ENCODE measurements around the gene KCNJ18.
"Not testable (repeated sequence)": the region's sequence is repeated elsewhere in the genome, so short reads cannot be mapped to it uniquely, and the experiment has no call there.

Gene KCNJ18

DNA sequence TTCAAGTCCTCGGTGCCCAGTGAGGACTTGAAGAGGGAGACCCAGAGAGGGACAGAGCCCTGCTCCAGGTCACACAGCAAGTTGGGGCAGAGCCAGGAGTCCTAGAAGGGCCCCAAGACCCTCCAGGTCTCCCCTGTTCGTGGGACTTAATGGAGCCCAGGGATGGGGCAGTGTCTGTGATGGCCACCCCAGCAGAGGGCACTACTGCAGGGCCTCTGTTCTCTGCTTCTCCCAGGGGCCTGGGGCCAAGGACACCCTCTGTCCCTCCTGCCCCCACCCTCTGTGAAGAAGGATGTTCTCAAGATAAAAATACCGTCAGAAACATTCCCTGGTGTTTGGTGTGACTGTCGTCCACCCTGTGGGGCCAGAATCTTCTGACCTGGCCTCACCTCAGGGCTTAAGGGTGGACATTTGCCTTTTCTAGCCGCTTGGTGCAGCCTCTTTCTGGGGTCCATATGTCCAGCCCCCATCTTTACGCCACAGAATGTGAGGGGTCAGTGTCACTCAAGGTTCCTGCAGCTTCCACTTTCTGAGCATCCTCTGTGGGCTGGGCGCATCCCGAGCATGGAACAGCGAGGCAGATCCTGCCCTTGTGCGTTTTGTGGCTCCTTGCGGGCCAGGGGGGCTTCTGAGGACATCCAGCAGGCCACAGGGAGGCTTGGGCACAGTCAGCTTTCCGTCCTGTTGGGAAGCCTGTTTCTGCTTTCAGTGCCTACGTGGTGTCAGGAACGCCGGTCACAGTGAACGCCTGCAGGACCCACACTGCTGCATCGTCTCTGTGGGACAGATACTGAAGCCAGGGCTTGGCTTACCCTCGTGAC is at the start of gene KCNJ18:
Gene KCNJ18, plus strand, starts transcription at position 641 of the 821 bp plus-strand sequence. CDS start 10,264 bp downstream, outside the sequence.
- H3K4me3 ChIP-seq (ENCODE audit: low read depth, low read length): not testable (repeated sequence)

DNA sequence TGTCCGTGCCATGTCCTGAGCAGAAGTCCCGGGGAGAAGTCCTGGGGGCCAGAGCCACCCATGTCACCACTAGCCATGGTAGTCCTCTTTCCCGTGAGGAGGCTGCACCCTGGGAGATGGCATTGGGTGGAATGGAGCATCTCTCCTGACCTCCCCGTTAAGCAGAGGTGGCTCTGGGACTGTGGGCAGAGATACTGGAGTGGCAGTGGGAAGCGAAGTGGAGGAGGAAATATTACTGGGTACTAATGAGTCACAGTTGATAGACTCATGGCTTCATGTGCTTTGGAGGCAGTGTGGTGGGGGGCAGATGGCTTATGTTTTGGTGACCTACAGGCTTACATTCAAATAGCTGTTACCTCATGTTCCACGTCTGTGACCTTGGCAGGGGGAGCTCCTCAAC is 44.2 kb upstream of the KCNJ18 start:
- H3K4me3 ChIP-seq (ENCODE audit: low read depth, low read length): not testable (repeated sequence)

DNA sequence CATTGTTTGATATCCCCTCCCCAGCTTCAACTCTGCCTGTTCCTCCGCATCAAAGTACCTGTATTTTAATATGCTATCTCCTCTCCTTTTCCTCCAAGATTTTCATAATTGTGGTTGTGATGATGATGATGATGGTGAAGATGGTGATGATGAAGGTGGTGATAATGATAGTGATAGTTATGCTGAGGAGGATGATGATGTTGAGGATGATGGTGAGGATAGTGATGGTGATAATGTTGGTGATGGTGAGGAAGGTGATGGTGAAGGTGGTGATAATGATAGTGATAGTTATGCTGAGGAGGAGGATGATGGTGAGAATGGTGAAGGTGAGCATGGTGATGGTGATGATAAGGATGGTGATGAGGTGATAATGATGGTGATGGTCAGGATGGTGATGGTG is 42.3 kb upstream of the KCNJ18 start:
- H3K4me3 ChIP-seq (ENCODE audit: low read depth, low read length): not testable (repeated sequence)

- H3K4me3 ChIP-seq (ENCODE audit: low read depth, low read length): not testable (repeated sequence)
These were observed 40.3 kb upstream of the KCNJ18 start for GRCh38 chr17:21652049-21652448.

GRCh38 chr17:21653211-21653610 is 39.1 kb upstream of the KCNJ18 start:
- not testable (repeated sequence) for H3K4me3 ChIP-seq (ENCODE audit: low read depth, low read length)

DNA sequence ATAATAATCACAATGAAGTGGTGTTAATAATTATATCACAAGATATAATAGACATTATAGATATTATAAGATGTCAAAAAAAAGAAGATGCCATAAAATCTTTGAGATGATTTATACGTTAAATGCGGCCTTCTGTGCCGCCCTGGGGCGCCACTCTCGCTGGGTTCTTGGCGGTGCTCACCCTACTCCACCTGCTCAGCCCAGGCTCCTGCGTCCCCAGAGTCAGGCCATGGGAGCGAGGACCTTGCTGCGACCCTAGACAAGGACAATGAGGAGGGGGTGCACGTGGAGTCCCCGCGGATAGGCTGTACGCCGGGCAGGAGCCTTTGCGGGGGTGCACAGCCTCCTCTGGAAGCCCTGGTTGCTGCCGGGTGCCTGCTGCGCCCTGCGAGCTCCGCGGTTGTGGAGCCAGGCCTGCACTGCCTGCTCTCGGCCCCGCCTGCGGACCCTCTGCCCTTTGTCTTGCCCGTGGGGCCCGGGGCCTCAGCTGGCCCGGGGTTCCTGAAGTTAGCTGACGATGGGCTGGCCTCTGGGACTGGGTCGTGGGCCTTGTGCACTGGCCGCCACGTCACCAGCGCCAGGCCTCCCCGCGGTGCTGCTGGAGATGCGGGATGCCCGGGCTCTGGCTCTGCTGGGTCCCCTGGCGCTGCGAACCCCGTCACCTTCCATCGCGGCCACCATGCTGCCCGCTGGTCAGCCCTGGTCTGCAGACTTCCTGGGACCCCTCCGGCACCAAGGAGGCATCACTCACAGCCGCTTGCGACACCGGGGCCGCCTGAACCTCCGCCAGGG is 35.6 kb upstream of the KCNJ18 start:
- not testable (repeated sequence) for H3K4me3 ChIP-seq (ENCODE audit: low read depth, low read length)

- H3K4me3 ChIP-seq (ENCODE audit: low read depth, low read length): not testable (repeated sequence)
These were observed 32.7 kb upstream of the KCNJ18 start for GRCh38 chr17:21659635-21660034.

DNA sequence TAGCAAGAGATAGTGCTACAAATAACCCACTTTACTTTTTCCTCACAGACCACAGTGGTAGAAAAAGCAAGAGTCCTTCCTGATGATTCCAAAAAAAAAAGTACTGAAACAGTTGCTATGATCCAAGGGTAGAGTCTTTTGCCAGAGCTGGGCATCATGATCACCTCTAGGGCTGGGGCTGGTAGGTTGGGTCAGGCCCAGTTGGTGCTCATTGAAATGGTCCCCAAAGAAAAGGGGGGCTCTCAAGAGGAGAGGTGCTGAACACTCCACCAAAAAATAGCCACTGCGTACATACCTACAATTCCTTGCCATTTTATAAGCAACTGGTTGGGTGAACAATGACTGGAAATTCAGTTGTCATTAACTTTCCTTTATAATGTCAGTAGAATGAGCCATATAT is 30.9 kb upstream of the KCNJ18 start:
- not testable (repeated sequence) for H3K4me3 ChIP-seq (ENCODE audit: low read depth, low read length)

- H3K4me3 ChIP-seq (ENCODE audit: low read depth, low read length): not testable (repeated sequence)
These were observed 29.2 kb upstream of the KCNJ18 start for GRCh38 chr17:21663166-21663565.

GRCh38 chr17:21663614-21664474 is 28.5 kb upstream of the KCNJ18 start:
- H3K4me3 ChIP-seq (ENCODE audit: low read depth, low read length): not testable (repeated sequence)

GRCh38 chr17:21665171-21665570 is 27.2 kb upstream of the KCNJ18 start:
- not testable (repeated sequence) for H3K4me3 ChIP-seq (ENCODE audit: low read depth, low read length)

GRCh38 chr17:21665935-21666493 is 26.3 kb upstream of the KCNJ18 start:
- not testable (repeated sequence) for H3K4me3 ChIP-seq (ENCODE audit: low read depth, low read length)

- not testable (repeated sequence) for H3K4me3 ChIP-seq (ENCODE audit: low read depth, low read length)
These were observed 25.5 kb upstream of the KCNJ18 start for GRCh38 chr17:21666711-21667412.

DNA sequence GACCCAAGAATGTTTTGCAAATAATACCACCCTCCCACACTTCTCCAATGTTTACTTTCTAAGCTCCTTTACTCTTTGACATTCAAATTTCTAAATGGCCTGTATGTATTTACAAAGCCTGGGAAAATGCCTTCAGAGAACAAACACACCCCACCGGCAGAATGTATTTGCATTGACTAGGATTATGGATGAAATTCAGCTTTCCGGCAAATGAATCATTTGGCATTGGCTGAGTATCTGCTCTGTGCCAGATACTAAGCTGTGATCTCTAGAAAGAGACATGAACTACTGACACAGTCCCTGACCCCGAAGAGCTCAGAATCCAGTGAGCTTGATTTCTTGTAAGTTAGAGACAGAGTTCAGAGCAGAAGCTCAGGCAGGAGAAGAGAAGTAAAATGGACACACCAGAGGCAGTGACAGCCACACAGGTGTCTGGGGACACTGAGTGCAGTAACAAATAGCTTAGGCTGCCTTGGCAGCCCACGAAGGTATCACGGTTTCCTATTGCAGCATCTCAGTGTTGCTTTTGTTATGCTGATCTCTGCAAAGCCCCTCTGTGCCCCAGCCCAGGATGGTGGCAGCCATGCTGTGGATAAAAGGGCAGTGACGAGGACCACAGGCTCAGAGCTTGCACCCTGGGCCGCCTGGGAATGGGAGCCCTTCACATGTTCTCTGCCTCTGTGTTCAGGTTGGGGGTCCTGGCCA is 24.8 kb upstream of the KCNJ18 start:
- H3K4me3 ChIP-seq (ENCODE audit: low read depth, low read length): not testable (repeated sequence)

- not testable (repeated sequence) for H3K4me3 ChIP-seq (ENCODE audit: low read depth, low read length)
These were observed 24.2 kb upstream of the KCNJ18 start for GRCh38 chr17:21668118-21668488.

- H3K4me3 ChIP-seq (ENCODE audit: low read depth, low read length): not testable (repeated sequence)
These were observed 23.4 kb upstream of the KCNJ18 start for GRCh38 chr17:21668746-21669508.

GRCh38 chr17:21669616-21670360 is 22.5 kb upstream of the KCNJ18 start:
- H3K4me3 ChIP-seq (ENCODE audit: low read depth, low read length): not testable (repeated sequence)

Measured in GM12875 (cell line).